Measurements from ENCODE around the gene RPS25. TPM values are rescaled to one million over a fixed set of nuclear protein-coding genes. Genes with fewer than 3 reads are reported as not detected.

Gene RPS25
- total and polyA plus RNA-seq, 2 experiments from 2014 or later, result 1,058 to 1,502 TPM

DNA sequence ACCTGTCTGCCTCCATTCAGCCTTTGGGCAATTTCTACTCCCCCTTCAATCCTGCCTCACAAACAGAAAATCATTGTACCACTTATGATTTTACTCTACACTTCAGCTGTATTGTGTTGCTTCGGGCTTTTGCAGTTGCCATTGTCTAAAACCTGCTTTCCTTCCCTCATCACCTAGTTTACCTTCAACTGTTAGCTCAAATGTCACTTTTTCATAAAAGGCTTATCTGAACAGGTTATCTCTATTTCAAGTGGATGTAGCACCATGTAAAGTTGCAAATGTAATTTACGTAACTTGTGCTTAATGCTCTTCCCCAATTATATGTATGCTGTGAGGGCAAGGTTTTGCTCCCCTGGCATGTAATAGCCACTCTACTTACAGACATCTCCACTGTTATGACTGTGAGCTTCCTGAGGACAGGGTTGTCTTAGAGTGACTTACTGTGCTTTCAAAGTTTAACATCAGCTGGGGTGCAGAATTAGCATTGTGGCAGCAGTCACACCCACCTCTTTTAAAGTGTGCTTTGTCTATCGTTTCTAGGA, 5.4 kb downstream of the RPS25 start:
- Histone ChIP-seq H3K4me3 (no peak overlapping the region), H4K20me1 (ENCODE audit: insufficient read depth, poor library complexity, severe bottlenecking) (peaks cover 7% of the 10 kb centered on the region), H3K9me2 (replicated peaks; ENCODE audit: insufficient read depth) (no peaks in the 10 kb centered on the region), H3K36me3 (replicated peaks; ENCODE audit: insufficient read depth, low read depth) (no peaks in the 10 kb centered on the region), H3K4me2 (no peak overlapping the region), H3K9me3 (ENCODE audit: low read depth) (no peaks in the 10 kb centered on the region), H3K4me1 (ENCODE audit: insufficient read depth) (peaks cover 12% of the 10 kb centered on the region), H2AFZ (no peak overlapping the region), H3K27ac (no peak overlapping the region), H3K79me2 (peaks cover 34% of the 10 kb centered on the region), H3K27me3 (no peaks in the 10 kb centered on the region)
- no peak for DNase-seq (ENCODE audit: low spot score)
- no peak for TF ChIP-seq EZH2phosphoT487 (IDR thresholded peaks at IDR 0.05; ENCODE audit: low read depth, severe bottlenecking, unreplicated experiment)
- TF ChIP-seq EZH2 (IDR thresholded peaks at IDR 0.05; ENCODE audit: borderline replicate concordance), result no peak
- TF ChIP-seq CTCF (IDR thresholded peaks at IDR 0.05; ENCODE audit: poor library complexity), result no peak
- WGBS (ENCODE audit: low lambda C conversion rate, missing lambda C conversion rate), result 88% methylated on average over 3 of the region's 3 CpGs

- Histone ChIP-seq H2AFZ (no peak overlapping the region), H3K4me1 (ENCODE audit: insufficient read depth) (peaks cover 7% of the 10 kb centered on the region), H3K9me3 (ENCODE audit: low read depth) (no peaks in the 10 kb centered on the region), H3K4me2 (no peak overlapping the region), H4K20me1 (ENCODE audit: insufficient read depth, poor library complexity, severe bottlenecking) (peaks cover 1% of the 10 kb centered on the region), H3K27me3 (no peaks in the 10 kb centered on the region), H3K79me2 (peaks cover 25% of the 10 kb centered on the region), H3K4me3 (no peak overlapping the region), H3K36me3 (replicated peaks; ENCODE audit: insufficient read depth, low read depth) (no peaks in the 10 kb centered on the region), H3K27ac (no peak overlapping the region), H3K9me2 (replicated peaks; ENCODE audit: insufficient read depth) (no peaks in the 10 kb centered on the region)
- no peak for TF ChIP-seq CTCF (IDR thresholded peaks at IDR 0.05; ENCODE audit: poor library complexity)
- no peak for TF ChIP-seq EZH2 (IDR thresholded peaks at IDR 0.05; ENCODE audit: borderline replicate concordance)
- TF ChIP-seq EZH2phosphoT487 (IDR thresholded peaks at IDR 0.05; ENCODE audit: low read depth, severe bottlenecking, unreplicated experiment), result no peak
- DNase-seq (ENCODE audit: low spot score), result no peak
- 90% methylated on average over 6 of the region's 6 CpGs for WGBS (ENCODE audit: low lambda C conversion rate, missing lambda C conversion rate)
These were observed 6.6 kb downstream of the RPS25 start for GRCh38 chr11:119011476-119012053.

DNA sequence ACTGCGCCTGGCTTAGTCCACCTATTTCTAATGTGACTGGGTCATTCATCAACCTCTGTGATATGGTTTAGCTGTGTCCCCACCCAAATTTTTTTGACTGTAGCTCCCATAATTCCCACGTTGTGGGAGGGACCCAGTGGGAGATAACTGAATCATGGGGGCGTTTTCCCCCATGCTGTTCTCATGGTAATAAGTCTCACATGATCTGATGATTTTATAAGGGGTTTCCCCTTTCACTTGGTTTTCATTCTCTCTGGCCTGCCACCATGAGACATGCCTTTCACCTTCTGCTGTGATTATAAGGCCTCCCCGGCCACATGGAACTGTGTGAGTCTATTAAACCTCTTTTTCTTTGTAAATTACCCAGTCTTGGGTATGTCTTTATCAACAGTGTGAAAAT, 11.5 kb downstream of the RPS25 start:
- Histone ChIP-seq H3K9me2 (replicated peaks; ENCODE audit: insufficient read depth) (no peaks in the 10 kb centered on the region), H2AFZ (no peak overlapping the region), H3K79me2 (peaks cover 4% of the 10 kb centered on the region), H3K4me2 (no peak overlapping the region), H4K20me1 (ENCODE audit: insufficient read depth, poor library complexity, severe bottlenecking) (no peaks in the 10 kb centered on the region), H3K36me3 (replicated peaks; ENCODE audit: insufficient read depth, low read depth) (no peaks in the 10 kb centered on the region), H3K27me3 (no peaks in the 10 kb centered on the region), H3K27ac (no peak overlapping the region), H3K4me3 (no peak overlapping the region), H3K4me1 (ENCODE audit: insufficient read depth) (no peaks in the 10 kb centered on the region), H3K9me3 (ENCODE audit: low read depth) (no peaks in the 10 kb centered on the region)
- TF ChIP-seq EZH2phosphoT487 (IDR thresholded peaks at IDR 0.05; ENCODE audit: low read depth, severe bottlenecking, unreplicated experiment), result no peak
- TF ChIP-seq CTCF (IDR thresholded peaks at IDR 0.05; ENCODE audit: poor library complexity), result no peak
- no peak for TF ChIP-seq EZH2 (IDR thresholded peaks at IDR 0.05; ENCODE audit: borderline replicate concordance)
- 95% methylated on average over 4 of the region's 4 CpGs for WGBS (ENCODE audit: low lambda C conversion rate, missing lambda C conversion rate)
- DNase-seq (ENCODE audit: low spot score), result no peak

All from hepatocyte (in vitro differentiated cells).